IMR-90 (cell line): ENCODE results near the gene KRTAP10-11. TPM values are rescaled to one million over a fixed set of nuclear protein-coding genes. Genes with fewer than 3 reads are reported as not detected.

Source experiments
- ATAC-seq: fragments of 200-7000 bp; cut with Tn5 transposase; 2 replicates; pipeline ENCODE4 v1.9.1; 2020; ENCODE audit warnings: low read depth, mild to moderate bottlenecking, moderate library complexity
- BruUV-seq: library from RNA; stranded (reverse); fragments of 400-500 nt; replicated peaks from 2 replicates; lab custom pipeline; 2021; lab: Mats Ljungman, UMichigan
- CTCF ChIA-PET: fragments of 300-600 bp; formaldehyde crosslinking; extraction: SDS; loops from one replicate; lab custom pipeline; 2021; ENCODE audit warnings: antibody characterized with exemption; lab: Yijun Ruan, JAX
- POLR2A ChIA-PET: fragments of 300-600 bp; sonication (Branson Sonifier 250); formaldehyde crosslinking; loops from one replicate; lab custom pipeline; 2022; ENCODE audit warnings: antibody characterized with exemption; ENCODE audit not compliant: unreplicated experiment; lab: Charles Lee
- DNase-seq: peaks from one replicate; pipeline ENCODE4 v3.0.0; 2013
- H2AFZ ChIP-seq: replicated peaks from 2 replicates; pipeline ENCODE3; 2013; ENCODE audit warnings: low read length, mild to moderate bottlenecking; ENCODE audit not compliant: poor library complexity
- H2AK5ac ChIP-seq: 2 replicates; pipeline ENCODE4 v1.6.1; 2013; ENCODE audit warnings: low read depth, low read length, inconsistent platforms
- H2AK9ac ChIP-seq: replicated peaks from 2 replicates; pipeline ENCODE3; 2013; ENCODE audit warnings: mild to moderate bottlenecking, low read depth, low read length, moderate library complexity; ENCODE audit not compliant: poor library complexity
- H2BK120ac ChIP-seq: 2 replicates; pipeline ENCODE4 v1.6.1; 2013; ENCODE audit warnings: low read depth, low read length, inconsistent platforms
- H2BK15ac ChIP-seq: 3 replicates; pipeline ENCODE4 v1.6.1; 2013; ENCODE audit warnings: low read depth, low read length, inconsistent platforms
- H2BK20ac ChIP-seq: 2 replicates; pipeline ENCODE4 v1.6.1; 2013; ENCODE audit warnings: low read depth, mild to moderate bottlenecking, inconsistent platforms, low read length, moderate library complexity
- H2BK5ac ChIP-seq: 2 replicates; pipeline ENCODE4 v1.6.1; 2013; ENCODE audit warnings: mild to moderate bottlenecking, low read depth, low read length, inconsistent platforms; ENCODE audit not compliant: poor library complexity, severe bottlenecking
- H3K14ac ChIP-seq: replicated peaks from 2 replicates; pipeline ENCODE4 v1.6.1; 2013; ENCODE audit warnings: low read depth, low read length, inconsistent platforms
- H3K18ac ChIP-seq: 2 replicates; pipeline ENCODE4 v1.6.1; 2013; ENCODE audit warnings: low read depth, low read length, control low read depth
- H3K23ac ChIP-seq: 2 replicates; pipeline ENCODE4 v1.6.1; 2013; ENCODE audit warnings: low read depth, low read length, inconsistent platforms
- H3K27ac ChIP-seq: 2 replicates; pipeline ENCODE4 v1.5.1; 2013; ENCODE audit warnings: mild to moderate bottlenecking, control low read depth, low read length; ENCODE audit not compliant: insufficient read depth
- H3K27me3 ChIP-seq: 2 replicates; pipeline ENCODE4 v1.6.1; 2013; ENCODE audit warnings: low read length; ENCODE audit not compliant: control insufficient read depth, insufficient read depth
- H3K36me3 ChIP-seq: 2 replicates; pipeline ENCODE4 v1.6.1; 2013; ENCODE audit warnings: low read length, mixed read lengths; ENCODE audit not compliant: control insufficient read depth, insufficient read depth
- H3K4ac ChIP-seq: 2 replicates; pipeline ENCODE4 v1.6.1; 2013; ENCODE audit warnings: low read depth, low read length, inconsistent platforms
- H3K4me1 ChIP-seq: 2 replicates; pipeline ENCODE4 v1.6.1; 2013; ENCODE audit warnings: low read length, mixed read lengths; ENCODE audit not compliant: control insufficient read depth, insufficient read depth
- H3K4me2 ChIP-seq: 2 replicates; pipeline ENCODE4 v1.6.1; 2013; ENCODE audit warnings: low read depth, mild to moderate bottlenecking, control low read depth, low read length, moderate library complexity
- H3K4me3 ChIP-seq: 2 replicates; pipeline ENCODE4 v1.5.1; 2013; ENCODE audit warnings: low read depth, mild to moderate bottlenecking, control low read depth, low read length, moderate library complexity; ENCODE audit not compliant: insufficient read depth
- H3K56ac ChIP-seq: 2 replicates; pipeline ENCODE4 v1.6.1; 2013; ENCODE audit warnings: low read length, inconsistent platforms; ENCODE audit not compliant: insufficient read depth; ENCODE audit errors: extremely low read depth
- H3K79me1 ChIP-seq, 2 experiments: 2 replicates each; pipeline ENCODE4 v1.6.1; 2013; ENCODE audit warnings: low read length in 2 of 2, inconsistent platforms in 1 of 2, low read depth in 1 of 2
- H3K9ac ChIP-seq: 2 replicates; pipeline ENCODE4 v1.6.1; 2013; ENCODE audit warnings: low read depth, low read length, control low read depth
- H3K9me1 ChIP-seq: 2 replicates; pipeline ENCODE4 v1.6.1; 2013; ENCODE audit warnings: low read length, inconsistent platforms; ENCODE audit not compliant: insufficient read depth
- H3K9me3 ChIP-seq: 2 replicates; pipeline ENCODE4 v1.6.1; 2013; ENCODE audit warnings: low read length; ENCODE audit not compliant: control insufficient read depth, insufficient read depth
- H4K20me1 ChIP-seq: 2 replicates; pipeline ENCODE4 v1.6.1; 2013; ENCODE audit warnings: low read length, inconsistent platforms; ENCODE audit not compliant: insufficient read depth
- H4K5ac ChIP-seq: 2 replicates; pipeline ENCODE4 v1.6.1; 2013; ENCODE audit warnings: mild to moderate bottlenecking, low read depth, low read length, control low read depth
- H4K8ac ChIP-seq, 2 experiments: 2 replicates each; pipeline ENCODE4 v1.6.1; 2013; ENCODE audit warnings: low read depth in 2 of 2, low read length in 2 of 2, control low read depth in 1 of 2, inconsistent platforms in 1 of 2
- H4K91ac ChIP-seq: 2 replicates; pipeline ENCODE4 v1.6.1; 2013; ENCODE audit warnings: low read depth, low read length, inconsistent platforms; ENCODE audit not compliant: insufficient read depth
- NFE2L2 ChIP-seq: fragments of 150-350 bp; IDR thresholded peaks from 2 replicates; pipeline ENCODE4 v1.6.1; 2016; ENCODE audit warnings: low read depth, mild to moderate bottlenecking, low read length
- POLR2A ChIP-seq: IDR thresholded peaks from 2 replicates; pipeline ENCODE4 v1.6.1; 2012; ENCODE audit warnings: mild to moderate bottlenecking, low read depth, low read length
- RCOR1 ChIP-seq: IDR thresholded peaks from 2 replicates; pipeline ENCODE4 v1.6.1; 2012; ENCODE audit warnings: mild to moderate bottlenecking, low read length, improper control_type of control experiment; ENCODE audit not compliant: insufficient replicate concordance
- WGBS, 2 experiments: methylation state at CpG; one replicate each; pipeline versions ENCODE4 v1.1.5 to v1.1.7; 2013; ENCODE audit warnings: missing lambda C conversion rate in 2 of 2; ENCODE audit not compliant: insufficient read length in 1 of 2; ENCODE audit errors: extremely low coverage in 2 of 2; 5-methylcytosine and 5-hydroxymethylcytosine counted together
- dilution Hi-C: fragments of 300-500 bp; cut with HindIII; formaldehyde crosslinking; loops from one replicate; pipeline ENCODE4 v1.14.3; 2018; ENCODE audit warnings: low sequenced_read_pairs; ENCODE audit not compliant: unreplicated experiment
- in situ Hi-C: fragments of 300-500 bp; cut with MboI; formaldehyde crosslinking; loops from 3 replicates; pipeline ENCODE4 v1.14.3; 2019; ENCODE audit warnings: low sequenced_read_pairs, inconsistent platforms, mixed read lengths
- intact Hi-C: fragments of 100-400 bp; cut with micrococcal nuclease; formaldehyde crosslinking; loops from 2 replicates; pipeline ENCODE4 v1.10.0; 2022
- polyA plus RNA-seq, 3 experiments: library from polyadenylated mRNA; depleted of rRNA; stranded (reverse); fragments of >200 nt; gene quantifications; 2 replicates each; pipeline ENCODE4 v1.2.3, GENCODE V29; 2012; ENCODE audit warnings: low replicate concordance in 1 of 3
- total RNA-seq: library from RNA; depleted of rRNA; stranded (reverse); fragments of >200 nt; gene quantifications from 2 replicates; pipeline ENCODE4 v1.2.3, GENCODE V29; 2012

The KRTAP10-11 gene
- total and polyA plus RNA-seq, 2 of the 4 experiments (the other 2 are of a cell fraction): not detected

- Histone ChIP-seq H3K9me3 (peaks cover 2% of the 10 kb centered on the region), H4K5ac (no peak overlapping the region), H2BK20ac (no peak overlapping the region), H3K4me1 (no peaks in the 10 kb centered on the region), H3K79me1 (no peaks in the 10 kb centered on the region), H3K4me3 (no peak overlapping the region), H3K56ac (no peak overlapping the region), H3K9me1 (no peaks in the 10 kb centered on the region), H2AFZ (no peak overlapping the region), H4K8ac (no peak overlapping the region), H3K4me2 (no peak overlapping the region), H3K27ac (no peak overlapping the region), H3K9ac (no peak overlapping the region), H4K91ac (no peak overlapping the region), H3K18ac (no peak overlapping the region), H3K14ac (no peak overlapping the region), H3K27me3 (no peaks in the 10 kb centered on the region; the same call in 1 of the 2 replicates), H2AK9ac (no peak overlapping the region), H2BK120ac (no peak overlapping the region), H2BK5ac (no peak overlapping the region), H3K4ac (no peak overlapping the region), H4K20me1 (no peaks in the 10 kb centered on the region), H2BK15ac (no peak overlapping the region), H3K23ac (no peak overlapping the region), H2AK5ac (no peak overlapping the region), H3K36me3 (no peaks in the 10 kb centered on the region)
- CTCF ChIA-PET: no interaction called here
- 77% methylated on average over 6 of the region's 18 CpGs; no CpG with 5 or more reads in 1 of the 2 experiments for WGBS, 2 experiments
- dilution Hi-C loops (no loop called here), in situ Hi-C loops (no loop called here), intact Hi-C loops (loop anchor here (10.0 kb wide), 1 partner anchor 65 kb away; the partner anchor contains the start of gene TSPEAR)
- no TSS peak for BruUV-seq
- no peak for TF ChIP-seq NFE2L2
- TF ChIP-seq RCOR1: no peak
- TF ChIP-seq POLR2A: no peak
- POLR2A ChIA-PET: no interaction called here
- DNase-seq (no peak), ATAC-seq (no peak)
These were observed 3.4 kb downstream of the KRTAP10-11 start for GRCh38 chr21:44649521-44650100.
